K562 (cell line): ENCODE results near the gene NEDD4L.

Source experiments
- HDAC6 ChIP-seq: IDR thresholded peaks from 2 replicates; pipeline ENCODE4 v1.6.1; 2012; ENCODE audit warnings: low read depth, mild to moderate bottlenecking, control low read depth, inconsistent platforms, low read length, moderate library complexity
- MAX ChIP-seq: sonication (generic); formaldehyde crosslinking; IDR thresholded peaks from 2 replicates; pipeline ENCODE4 v1.9.0; 2022; ENCODE audit warnings: mild to moderate bottlenecking, missing genetic modification reagents
- MTA3 ChIP-seq: fragments of 450-650 bp; formaldehyde crosslinking; IDR thresholded peaks from 2 replicates; pipeline ENCODE4 v1.6.1; 2017; ENCODE audit warnings: mild to moderate bottlenecking, borderline replicate concordance
- RBM25 ChIP-seq: fragments of 200-400 bp; formaldehyde crosslinking; IDR thresholded peaks from 2 replicates; pipeline ENCODE4 v1.6.1; 2018; ENCODE audit warnings: low read length, low read depth, moderate library complexity; ENCODE audit not compliant: severe bottlenecking
- TF ChIP-seq, protein P1 (sequence below), 3 experiments: IDR thresholded peaks in 2 of 3; conservative IDR thresholded peaks in 1 of 3; 2 replicates each; pipeline ENCODE4 v1.5.1; 2011 to 2012; ENCODE audit warnings: low read length in 3 of 3, mild to moderate bottlenecking in 3 of 3, control low read depth in 2 of 3, improper control_type of control experiment in 1 of 3, inconsistent platforms in 1 of 3, low read depth in 1 of 3, mixed read lengths in 1 of 3, moderate library complexity in 1 of 3; ENCODE audit not compliant: insufficient read depth in 2 of 3

GRCh38 chr18:58196164-58196563, 152.1 kb downstream of the NEDD4L start:
- TF ChIP-seq MTA3 (no peak), MAX (CRISPR knock-in tag) (no peak), RBM25 (no peak), HDAC6 (no peak)
- TF ChIP-seq, protein P1, sequence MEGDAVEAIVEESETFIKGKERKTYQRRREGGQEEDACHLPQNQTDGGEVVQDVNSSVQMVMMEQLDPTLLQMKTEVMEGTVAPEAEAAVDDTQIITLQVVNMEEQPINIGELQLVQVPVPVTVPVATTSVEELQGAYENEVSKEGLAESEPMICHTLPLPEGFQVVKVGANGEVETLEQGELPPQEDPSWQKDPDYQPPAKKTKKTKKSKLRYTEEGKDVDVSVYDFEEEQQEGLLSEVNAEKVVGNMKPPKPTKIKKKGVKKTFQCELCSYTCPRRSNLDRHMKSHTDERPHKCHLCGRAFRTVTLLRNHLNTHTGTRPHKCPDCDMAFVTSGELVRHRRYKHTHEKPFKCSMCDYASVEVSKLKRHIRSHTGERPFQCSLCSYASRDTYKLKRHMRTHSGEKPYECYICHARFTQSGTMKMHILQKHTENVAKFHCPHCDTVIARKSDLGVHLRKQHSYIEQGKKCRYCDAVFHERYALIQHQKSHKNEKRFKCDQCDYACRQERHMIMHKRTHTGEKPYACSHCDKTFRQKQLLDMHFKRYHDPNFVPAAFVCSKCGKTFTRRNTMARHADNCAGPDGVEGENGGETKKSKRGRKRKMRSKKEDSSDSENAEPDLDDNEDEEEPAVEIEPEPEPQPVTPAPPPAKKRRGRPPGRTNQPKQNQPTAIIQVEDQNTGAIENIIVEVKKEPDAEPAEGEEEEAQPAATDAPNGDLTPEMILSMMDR (IDR thresholded peaks at IDR 0.05 in 2 of 3, conservative IDR thresholded peaks at IDR 0.05 in 1 of 3; ENCODE audit: insufficient read depth in 2 of 3, low read depth in 1 of 3, low read length in 3 of 3) = no peak
